Prostate gland (tissue), 2 donors: ENCODE data around the gene SEMA5A. TPM values are rescaled to one million over a fixed set of nuclear protein-coding genes. Genes with fewer than 3 reads are reported as not detected.

Source experiments
- DNase-seq: peaks from one replicate; pipeline ENCODE4 v3.0.0-alpha.2; 2019; ENCODE audit warnings: low spot score
- H3K27ac ChIP-seq, 2 donors: fragments of 200-600 bp; sonication (generic); 2 replicates each; pipeline ENCODE4 v1.5.1; 2017 to 2019
- H3K27me3 ChIP-seq: fragments of 200-600 bp; sonication (generic); replicated peaks from 2 replicates; pipeline ENCODE4 v1.5.1; 2019; ENCODE audit not compliant: insufficient read depth
- H3K36me3 ChIP-seq, 2 donors: fragments of 200-600 bp; sonication (generic); 1 replicate in 1 of 2; 2 replicates in 1 of 2; pipeline versions ENCODE4 v1.5.1 to v1.8.1; 2017 to 2019
- H3K4me1 ChIP-seq: fragments of 200-600 bp; sonication (generic); replicated peaks from 2 replicates; pipeline ENCODE4 v1.5.1; 2019
- H3K4me3 ChIP-seq, 2 donors: fragments of 200-600 bp; sonication (generic); 2 replicates each; pipeline ENCODE4 v1.5.1; 2017 to 2019
- H3K9me3 ChIP-seq: fragments of 200-600 bp; sonication (generic); 2 replicates; pipeline ENCODE4 v1.5.1; 2017
- CTCF ChIP-seq, 4 experiments: fragments of 200-600 bp in 2 of 4; fragments of 450-650 bp in 2 of 4; sonication (generic) in 2 of 4; IDR thresholded peaks; 1 replicate in 3 of 4; 2 replicates in 1 of 4; pipeline ENCODE4 v1.5.1; 2016 to 2019; ENCODE audit warnings: antibody characterized with exemption in 4 of 4, mild to moderate bottlenecking in 2 of 4, moderate library complexity in 2 of 4
- POLR2A ChIP-seq: fragments of 450-650 bp; IDR thresholded peaks from one replicate; pipeline ENCODE4 v1.6.1; 2016; ENCODE audit warnings: antibody characterized with exemption, mild to moderate bottlenecking
- POLR2AphosphoS5 ChIP-seq: sonication (generic); formaldehyde crosslinking; IDR thresholded peaks from one replicate; pipeline ENCODE4 v1.6.1; 2017; ENCODE audit warnings: antibody characterized with exemption
- WGBS: methylation state at CpG from one replicate; pipeline ENCODE4 v1.1.5; 2018; 5-methylcytosine and 5-hydroxymethylcytosine counted together
- intact Hi-C: fragments of 100-400 bp; cut with DNase I; formaldehyde crosslinking; loops from one replicate; pipeline ENCODE4 v1.14.2; 2022
- total RNA-seq, 2 donors: library from RNA; depleted of rRNA; stranded (reverse); fragments of >200 nt; gene quantifications; one replicate each; pipeline ENCODE4 v1.1.0, GENCODE V29; 2016

The SEMA5A gene
- total RNA-seq, 2 donors from 2014 or later, result 4.5 to 21.7 TPM

GRCh38 chr5:9375756-9376155, 170.1 kb downstream of the SEMA5A start:
- WGBS, result 85% methylated on average over 2 of the region's 2 CpGs
- no peak for DNase-seq
- no peaks in the 10 kb centered on the region for H3K4me1 ChIP-seq

DNA sequence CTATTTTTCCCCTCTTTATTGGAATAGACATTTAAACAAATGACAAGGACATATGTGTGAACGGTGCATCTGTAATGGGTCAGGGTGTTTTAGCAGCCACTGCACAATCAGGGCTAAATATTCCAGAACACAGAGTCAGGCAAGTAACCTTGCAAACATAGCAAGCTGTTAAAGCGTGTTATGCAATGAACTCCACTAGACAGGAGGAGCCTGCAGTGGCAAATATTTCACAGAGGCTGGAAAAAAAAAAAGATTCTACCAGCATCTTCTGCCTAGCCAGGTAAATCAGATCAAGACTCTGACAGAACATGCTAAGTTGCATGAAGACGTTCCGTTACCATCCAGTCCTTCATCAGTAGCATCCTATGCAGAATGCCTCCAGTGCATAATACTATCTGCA, 171.8 kb downstream of the SEMA5A start:
- H3K27ac ChIP-seq, result no peak overlapping the region
- TF ChIP-seq POLR2A, result no peak
- no peak for TF ChIP-seq CTCF (IDR thresholded peaks at IDR 0.05)
- TF ChIP-seq POLR2AphosphoS5, result no peak
- H3K4me3 ChIP-seq, result no peak overlapping the region
- no peaks in the 10 kb centered on the region for H3K27me3 ChIP-seq
- 42% methylated on average over 4 of the region's 4 CpGs for WGBS
- no peaks in the 10 kb centered on the region for H3K9me3 ChIP-seq
- intact Hi-C loops, result no loop called here
- no peaks in the 10 kb centered on the region for H3K4me1 ChIP-seq
- no peak for DNase-seq
- H3K36me3 ChIP-seq, result no peaks in the 10 kb centered on the region

More at GRCh38 chr5:9375756-9376155, 170.1 kb downstream of the SEMA5A start:
- Histone ChIP-seq H3K27ac (no peak overlapping the region), H3K4me3 (no peak overlapping the region), H3K27me3 (no peaks in the 10 kb centered on the region), H3K36me3 (no peaks in the 10 kb centered on the region), H3K9me3 (no peaks in the 10 kb centered on the region)
- intact Hi-C loops, result no loop called here
- TF ChIP-seq POLR2A (no peak), CTCF (IDR thresholded peaks at IDR 0.05) (no peak)

DNA sequence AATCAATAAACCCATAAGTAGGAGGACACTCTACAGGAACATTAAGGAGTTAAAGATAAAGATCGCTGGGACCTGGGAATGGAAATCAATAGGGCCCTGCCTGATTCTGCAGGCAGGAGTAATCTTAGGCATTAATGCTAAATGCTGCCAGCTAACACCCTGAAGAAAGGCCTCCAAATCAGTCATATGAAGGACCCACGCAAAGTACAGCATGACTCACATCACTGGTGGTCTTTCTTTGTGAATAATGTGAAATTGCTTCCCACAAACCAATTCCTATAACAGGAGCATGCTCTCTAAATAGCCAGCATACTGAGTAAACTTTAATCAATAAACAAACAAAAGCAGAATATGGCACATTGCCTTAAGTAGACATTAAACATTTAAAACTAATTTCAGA, 172.3 kb downstream of the SEMA5A start:
- no peak overlapping the region for H3K27ac ChIP-seq
- H3K9me3 ChIP-seq, result no peaks in the 10 kb centered on the region
- intact Hi-C loops, result no loop called here
- H3K4me1 ChIP-seq, result no peaks in the 10 kb centered on the region
- WGBS, result 90% methylated on average over 2 of the region's 2 CpGs
- TF ChIP-seq CTCF (IDR thresholded peaks at IDR 0.05), result no peak
- no peak for TF ChIP-seq POLR2A
- no peak for TF ChIP-seq POLR2AphosphoS5
- no peak for DNase-seq
- no peak overlapping the region for H3K4me3 ChIP-seq
- H3K27me3 ChIP-seq, result no peaks in the 10 kb centered on the region
- no peaks in the 10 kb centered on the region for H3K36me3 ChIP-seq

DNA sequence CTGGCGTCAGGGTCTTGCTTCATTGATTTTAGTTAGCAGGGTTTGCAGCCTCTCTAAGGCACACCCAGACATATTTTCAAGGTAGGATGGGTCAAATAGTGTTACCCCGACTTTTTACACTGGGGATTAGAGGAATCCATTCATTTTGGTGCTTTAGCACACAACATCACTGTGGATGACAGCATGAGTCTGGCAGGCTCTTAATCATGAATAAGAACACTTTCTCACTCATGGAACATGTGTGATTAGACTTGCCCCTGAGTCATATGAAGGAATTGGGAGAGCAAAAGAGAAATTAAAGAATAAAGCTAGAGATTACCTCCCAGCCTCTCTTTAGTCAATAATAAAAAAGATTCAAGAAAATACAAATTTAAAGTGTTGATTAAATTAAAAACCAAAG, 175.6 kb downstream of the SEMA5A start:
- H3K27me3 ChIP-seq, result no peaks in the 10 kb centered on the region
- TF ChIP-seq CTCF (IDR thresholded peaks at IDR 0.05) (no peak), POLR2A (no peak), POLR2AphosphoS5 (no peak)
- H3K4me1 ChIP-seq, result no peaks in the 10 kb centered on the region
- intact Hi-C loops, result no loop called here
- no peaks in the 10 kb centered on the region for H3K9me3 ChIP-seq
- H3K4me3 ChIP-seq, result no peak overlapping the region
- DNase-seq, result no peak
- H3K36me3 ChIP-seq, result no peaks in the 10 kb centered on the region
- WGBS, result 65% methylated on average over 2 of the region's 2 CpGs
- no peak overlapping the region for H3K27ac ChIP-seq

GRCh38 chr5:9365512-9365911, 180.4 kb downstream of the SEMA5A start:
- intact Hi-C loops, result loop anchor here (10.0 kb wide), 1 partner anchor 179 kb away; the partner anchor contains the start of gene SEMA5A
- Histone ChIP-seq H3K4me1 (no peaks in the 10 kb centered on the region), H3K9me3 (no peaks in the 10 kb centered on the region), H3K4me3 (no peak overlapping the region), H3K27ac (no peak overlapping the region), H3K36me3 (no peaks in the 10 kb centered on the region), H3K27me3 (no peaks in the 10 kb centered on the region)
- WGBS, result 55% methylated on average over 1 of the region's 1 CpG
- DNase-seq, result no peak
- TF ChIP-seq POLR2AphosphoS5, result no peak
